K562 (cell line): ENCODE data around the gene TYW1B.
"Not testable (repeated sequence)": the region's sequence is repeated elsewhere in the genome, so short reads cannot be mapped to it uniquely, and the experiment has no call there.

Experiments used
- CREB3 ChIP-seq: fragments of 450-650 bp; conservative IDR thresholded peaks from 2 replicates; pipeline ENCODE4 v1.6.1; 2016; ENCODE audit warnings: missing genetic modification characterization, low read depth, mild to moderate bottlenecking, missing compliant biosample characterization, moderate library complexity
- EP300 ChIP-seq: IDR thresholded peaks from 2 replicates; pipeline ENCODE4 v1.6.1; 2012; ENCODE audit warnings: low read length, improper control_type of control experiment
- HDAC2 ChIP-seq: fragments of 450-650 bp; IDR thresholded peaks from 2 replicates; pipeline ENCODE4 v1.6.1; 2016; ENCODE audit warnings: mild to moderate bottlenecking
- KLF10 ChIP-seq: fragments of 250-450 bp; sonication (Bioruptor Pico); IDR thresholded peaks from 2 replicates; pipeline ENCODE4 v1.6.1; 2021; ENCODE audit warnings: matching md5 sums
- MLX ChIP-seq, 2 experiments: fragments of 450-650 bp in 1 of 2; sonication (generic) in 1 of 2; formaldehyde crosslinking; conservative IDR thresholded peaks; 2 replicates each; pipeline versions ENCODE4 v1.4.0 to v1.8.1; 2020 to 2022; ENCODE audit warnings: mild to moderate bottlenecking in 1 of 2, missing genetic modification reagents in 1 of 2
- NFRKB ChIP-seq: fragments of 450-650 bp; IDR thresholded peaks from 2 replicates; pipeline ENCODE4 v1.6.1; 2016; ENCODE audit warnings: low read depth
- NR3C1 ChIP-seq: sonication (generic); formaldehyde crosslinking; IDR thresholded peaks from 2 replicates; pipeline ENCODE4 v1.8.1; 2022; ENCODE audit warnings: missing genetic modification reagents
- POLR2AphosphoS2 ChIP-seq: IDR thresholded peaks from 2 replicates; pipeline ENCODE4 v1.6.1; 2012; ENCODE audit warnings: low read length, improper control_type of control experiment
- SMAD2 ChIP-seq: fragments of 150-350 bp; IDR thresholded peaks from 2 replicates; pipeline ENCODE4 v1.6.1; 2014; ENCODE audit warnings: low read depth, mild to moderate bottlenecking, low read length
- ZNF512 ChIP-seq: IDR thresholded peaks from 2 replicates; pipeline ENCODE4 v1.6.1; 2016; ENCODE audit warnings: missing genetic modification characterization, missing compliant biosample characterization
- ZNF766 ChIP-seq: fragments of 200-800 bp; sonication (Bioruptor generic); conservative IDR thresholded peaks from 2 replicates; pipeline ENCODE4 v1.6.1; 2016; ENCODE audit warnings: missing genetic modification characterization, missing compliant biosample characterization

- TF ChIP-seq POLR2AphosphoS2; NFRKB; EP300; NR3C1; HDAC2; ZNF512; KLF10; CREB3; SMAD2; MLX (CRISPR knock-in tag; conservative IDR thresholded peaks at IDR 0.05); ZNF766 (CRISPR knock-in tag): not testable (repeated sequence)
These were observed 29.9 kb upstream of the TYW1B start for GRCh38 chr7:72857925-72858324.
